Keratinocyte (primary cell): ENCODE measurements around the gene AIMP1.

Source experiments
- EZH2 ChIP-seq: IDR thresholded peaks from one replicate; pipeline ENCODE4 v1.6.1; 2012; ENCODE audit warnings: inconsistent platforms, mild to moderate bottlenecking, low read length, moderate library complexity
- TF ChIP-seq, protein P1 (sequence below), 3 experiments: IDR thresholded peaks in 1 of 3; conservative IDR thresholded peaks in 1 of 3; optimal IDR thresholded peaks in 1 of 3; 2 replicates in 2 of 3; 3 replicates in 1 of 3; pipeline versions ENCODE3 to v1.5.1; 2011; ENCODE audit warnings: low read length in 3 of 3, mild to moderate bottlenecking in 3 of 3, moderate library complexity in 2 of 3, control low read depth in 1 of 3, inconsistent platforms in 1 of 3; ENCODE audit not compliant: insufficient read depth in 2 of 3; ENCODE audit errors: extremely low read depth in 1 of 3

DNA sequence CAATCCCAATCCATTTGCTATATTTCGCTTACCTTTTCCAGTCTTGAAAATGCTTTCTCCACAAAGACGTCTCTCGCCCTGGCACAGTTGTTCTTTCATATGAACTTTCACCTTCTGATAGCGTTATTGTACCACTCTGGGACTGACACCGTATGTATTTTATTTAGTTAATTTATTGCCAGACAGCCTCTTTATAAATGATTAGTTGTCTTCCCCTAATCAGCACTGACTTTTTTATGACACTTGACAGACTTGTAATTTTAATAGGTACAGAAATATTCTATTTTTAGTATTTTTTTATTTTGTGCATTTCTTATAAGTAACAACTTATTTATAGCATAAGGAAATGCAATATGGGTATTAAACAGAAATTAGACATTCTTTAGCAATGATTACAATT, 52.3 kb downstream of the AIMP1 start, which contains the start of gene GIMD1:
- no peak for TF ChIP-seq EZH2
- TF ChIP-seq, protein P1, sequence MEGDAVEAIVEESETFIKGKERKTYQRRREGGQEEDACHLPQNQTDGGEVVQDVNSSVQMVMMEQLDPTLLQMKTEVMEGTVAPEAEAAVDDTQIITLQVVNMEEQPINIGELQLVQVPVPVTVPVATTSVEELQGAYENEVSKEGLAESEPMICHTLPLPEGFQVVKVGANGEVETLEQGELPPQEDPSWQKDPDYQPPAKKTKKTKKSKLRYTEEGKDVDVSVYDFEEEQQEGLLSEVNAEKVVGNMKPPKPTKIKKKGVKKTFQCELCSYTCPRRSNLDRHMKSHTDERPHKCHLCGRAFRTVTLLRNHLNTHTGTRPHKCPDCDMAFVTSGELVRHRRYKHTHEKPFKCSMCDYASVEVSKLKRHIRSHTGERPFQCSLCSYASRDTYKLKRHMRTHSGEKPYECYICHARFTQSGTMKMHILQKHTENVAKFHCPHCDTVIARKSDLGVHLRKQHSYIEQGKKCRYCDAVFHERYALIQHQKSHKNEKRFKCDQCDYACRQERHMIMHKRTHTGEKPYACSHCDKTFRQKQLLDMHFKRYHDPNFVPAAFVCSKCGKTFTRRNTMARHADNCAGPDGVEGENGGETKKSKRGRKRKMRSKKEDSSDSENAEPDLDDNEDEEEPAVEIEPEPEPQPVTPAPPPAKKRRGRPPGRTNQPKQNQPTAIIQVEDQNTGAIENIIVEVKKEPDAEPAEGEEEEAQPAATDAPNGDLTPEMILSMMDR (optimal IDR thresholded peaks at IDR 0.05 in 1 of 3, IDR thresholded peaks at IDR 0.05 in 1 of 3, conservative IDR thresholded peaks at IDR 0.05 in 1 of 3; ENCODE audit: extremely low read depth in 1 of 3, insufficient read depth in 2 of 3, low read length in 3 of 3) = no peak
